K562 (cell line): ENCODE data around the gene GUK1. TPM values are rescaled to one million over a fixed set of nuclear protein-coding genes. Genes with fewer than 3 reads are reported as not detected.
A peak's percentile ranks its signal among the peaks of the same experiment; 100 is the strongest.

Experiments
- DDX20 ChIP-seq: fragments of 450-650 bp; IDR thresholded peaks from 2 replicates; pipeline ENCODE4 v1.6.1; 2016; ENCODE audit warnings: missing genetic modification characterization, low read depth, mild to moderate bottlenecking, missing compliant biosample characterization, moderate library complexity
- ETV1 ChIP-seq: fragments of 450-650 bp; conservative IDR thresholded peaks from 2 replicates; pipeline ENCODE4 v1.6.1; 2016; ENCODE audit warnings: missing genetic modification characterization, control low read depth, low read depth, missing compliant biosample characterization
- GTF2A2 ChIP-seq: IDR thresholded peaks from 2 replicates; pipeline ENCODE4 v1.6.1; 2016; ENCODE audit warnings: mild to moderate bottlenecking, missing genetic modification characterization, missing compliant biosample characterization
- HCFC1 ChIP-seq: IDR thresholded peaks from 2 replicates; pipeline ENCODE4 v1.6.1; 2012; ENCODE audit warnings: low read depth, low read length, improper control_type of control experiment
- HNRNPH1 ChIP-seq: fragments of 200-400 bp; formaldehyde crosslinking; optimal IDR thresholded peaks from 2 replicates; pipeline ENCODE3; 2017; ENCODE audit warnings: low read depth, mild to moderate bottlenecking, low read length, moderate library complexity
- KLF6 ChIP-seq: fragments of 250-450 bp; sonication (Bioruptor Pico); IDR thresholded peaks from 2 replicates; pipeline ENCODE4 v1.4.0; 2020; ENCODE audit warnings: mild to moderate bottlenecking, moderate library complexity, borderline replicate concordance
- MXI1 ChIP-seq: IDR thresholded peaks from 2 replicates; pipeline ENCODE4 v1.6.1; 2011; ENCODE audit warnings: low read depth, mild to moderate bottlenecking, improper control_type of control experiment, low read length
- NFE2L1 ChIP-seq: fragments of 450-650 bp; IDR thresholded peaks from 2 replicates; pipeline ENCODE4 v1.6.1; 2016; ENCODE audit warnings: missing genetic modification characterization, low read depth, mild to moderate bottlenecking, missing compliant biosample characterization, moderate library complexity, borderline replicate concordance
- NR2C1 ChIP-seq, 2 experiments: fragments of 450-650 bp; IDR thresholded peaks; 2 replicates each; pipeline ENCODE4 v1.6.1; 2017; ENCODE audit warnings: mild to moderate bottlenecking in 2 of 2, antibody characterized with exemption in 1 of 2, inconsistent platforms in 1 of 2, missing compliant biosample characterization in 1 of 2, missing genetic modification characterization in 1 of 2
- PTRF ChIP-seq: fragments of 450-650 bp; IDR thresholded peaks from 2 replicates; pipeline ENCODE4 v1.6.1; 2016; ENCODE audit warnings: mild to moderate bottlenecking, missing genetic modification characterization, missing compliant biosample characterization
- RUNX1 ChIP-seq: sonication (generic); IDR thresholded peaks from 2 replicates; pipeline ENCODE4 v1.6.1; 2016; ENCODE audit warnings: antibody characterized with exemption, low read depth
- YY1 ChIP-seq, 3 experiments: IDR thresholded peaks; 2 replicates each; pipeline ENCODE4 v1.6.1; 2011; ENCODE audit warnings: low read length in 2 of 3, mild to moderate bottlenecking in 2 of 3, moderate library complexity in 2 of 3, borderline replicate concordance in 1 of 3, control low read depth in 1 of 3, low read depth in 1 of 3; ENCODE audit not compliant: insufficient read depth in 3 of 3, insufficient replicate concordance in 2 of 3, control insufficient read depth in 1 of 3, insufficient read length in 1 of 3; ENCODE audit errors: extremely low read depth in 1 of 3
- ZNF311 ChIP-seq: fragments of 250-450 bp; sonication (Bioruptor Pico); IDR thresholded peaks from 2 replicates; pipeline ENCODE4 v1.4.0; 2020; ENCODE audit warnings: mild to moderate bottlenecking, moderate library complexity
- ZNF41 ChIP-seq: fragments of 250-450 bp; sonication (Bioruptor Pico); conservative IDR thresholded peaks from 2 replicates; pipeline ENCODE4 v1.4.0; 2020; ENCODE audit warnings: mild to moderate bottlenecking
- ZNF644 ChIP-seq: fragments of 200-800 bp; sonication (Bioruptor generic); IDR thresholded peaks from 2 replicates; pipeline ENCODE4 v1.6.1; 2016; ENCODE audit warnings: low read depth, missing genetic modification characterization, missing compliant biosample characterization
- ZNF766 ChIP-seq: fragments of 200-800 bp; sonication (Bioruptor generic); conservative IDR thresholded peaks from 2 replicates; pipeline ENCODE4 v1.6.1; 2016; ENCODE audit warnings: missing genetic modification characterization, missing compliant biosample characterization
- ZNF79 ChIP-seq: fragments of 250-450 bp; sonication (Bioruptor Pico); IDR thresholded peaks from 2 replicates; pipeline ENCODE4 v1.4.0; 2020; ENCODE audit warnings: low read depth, mild to moderate bottlenecking, moderate library complexity
- polyA plus RNA-seq, 8 experiments: library from polyadenylated mRNA; depleted of rRNA in 4 of 8; stranded (reverse) in 5 of 8; unstranded in 3 of 8; fragments of >200 nt; fragmentation: Nextera tagmentation in 2 of 8; fragmentation: Illumina TruSeq in 1 of 8; extraction: Ambion mirVana in 2 of 8; extraction: Trizol in 1 of 8; gene quantifications; 2 replicates each; pipeline versions ENCODE4 v1.2.1 to v1.2.3, GENCODE V29; 2011 to 2014; ENCODE audit warnings: inconsistent platforms in 1 of 8, missing spikeins in 1 of 8
- total RNA-seq, 7 experiments: library from RNA; depleted of rRNA in 6 of 7; stranded (reverse); fragments of >200 nt in 6 of 7; fragmentation: Illumina TruSeq in 2 of 7; extraction: Trizol in 2 of 7; gene quantifications; 2 replicates each; pipeline versions ENCODE4 v1.2.1 to v1.2.3, GENCODE V29; 2011 to 2021; ENCODE audit warnings: low replicate concordance in 1 of 7
- TF ChIP-seq, protein P1 (sequence below), 2 experiments: fragments of 250-450 bp in 1 of 2; fragments of 450-650 bp in 1 of 2; sonication (Bioruptor Pico) in 1 of 2; IDR thresholded peaks; 2 replicates each; pipeline versions ENCODE4 v1.6.1 to v1.8.0; 2016 to 2021; ENCODE audit warnings: mild to moderate bottlenecking in 2 of 2, moderate library complexity in 2 of 2, missing compliant biosample characterization in 1 of 2, missing genetic modification characterization in 1 of 2
- TF ChIP-seq, protein P2 (sequence below), 2 experiments: fragments of 200-800 bp in 1 of 2; sonication (Bioruptor generic) in 1 of 2; sonication (generic) in 1 of 2; formaldehyde crosslinking in 1 of 2; IDR thresholded peaks in 1 of 2; conservative IDR thresholded peaks in 1 of 2; 2 replicates each; pipeline versions ENCODE4 v1.5.0 to v1.6.1; 2016 to 2020; ENCODE audit warnings: missing compliant biosample characterization in 1 of 2, missing genetic modification characterization in 1 of 2, missing genetic modification reagents in 1 of 2
- TF ChIP-seq, protein P3 (sequence below): fragments of 450-650 bp; conservative IDR thresholded peaks from 2 replicates; pipeline ENCODE4 v1.6.1; 2016; ENCODE audit warnings: missing genetic modification characterization, low read depth, mild to moderate bottlenecking, missing compliant biosample characterization, moderate library complexity
- TF ChIP-seq, protein P4 (sequence below): fragments of 450-650 bp; conservative IDR thresholded peaks from 2 replicates; pipeline ENCODE4 v1.6.1; 2016; ENCODE audit warnings: missing genetic modification characterization, low read depth, mild to moderate bottlenecking, control low read depth, missing compliant biosample characterization

GUK1 gene
- total and polyA plus RNA-seq, 9 of the 15 experiments (the other 6 are each of a cell fraction or from before 2014, with no cell fraction given): 7.0 to 331 (median 132) TPM

DNA sequence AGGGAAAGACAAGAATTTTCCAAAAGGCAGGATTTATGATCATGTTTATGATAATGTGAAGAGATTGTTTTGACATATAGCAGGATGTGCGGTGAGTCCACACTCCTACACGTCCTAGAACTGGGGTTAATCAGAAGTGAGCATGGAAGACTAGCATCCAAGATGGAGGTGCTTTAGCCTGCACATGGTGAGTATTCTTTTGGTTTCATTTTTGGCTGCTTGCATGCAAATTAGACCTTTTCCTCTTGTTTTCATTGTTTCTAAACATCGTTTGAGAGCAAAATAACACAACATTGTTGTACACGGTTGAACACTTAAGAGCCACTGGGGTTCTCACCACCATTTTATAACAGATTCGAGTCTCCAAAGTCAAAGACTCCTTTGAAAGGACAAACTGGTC lies 14.9 kb upstream of the GUK1 start (continued):
- TF ChIP-seq YY1 (IDR thresholded peaks at IDR 0.05; ENCODE audit: borderline replicate concordance in 1 of 3, control insufficient read depth in 1 of 3, extremely low read depth in 1 of 3, insufficient read depth in 3 of 3, insufficient read length in 1 of 3, insufficient replicate concordance in 2 of 3, low read depth in 1 of 3, low read length in 2 of 3) (peak in 1 of 3 experiments; percentile 35), GTF2A2 (tag) (peak; percentile 63; the same call in 1 of the 2 replicates), ZNF79 (0 out of 2 replicates have a peak, but pooled peaks have one; percentile 50), HCFC1 (no peak), ZNF311 (CRISPR knock-in tag) (peak; percentile 45; the same call in 1 of the 2 replicates), NR2C1 (IDR thresholded peaks at IDR 0.05) (no peak), NR2C1 (tag; IDR thresholded peaks at IDR 0.05) (0 out of 2 replicates have a peak, but pooled peaks have one; percentile 54), ETV1 (tag) (peak; percentile 62; the same call in 1 of the 2 replicates), KLF6 (peak; percentile 68; the same call in 1 of the 2 replicates), ZNF41 (CRISPR knock-in tag) (no peak; the same call in 1 of the 2 replicates), MXI1 (no peak), NFE2L1 (peak; percentile 48; the same call in 1 of the 2 replicates), DDX20 (tag) (peak; percentile 42; the same call in 1 of the 2 replicates), RUNX1 (no peak), ZNF766 (CRISPR knock-in tag) (peak; percentile 66; the same call in 1 of the 2 replicates), PTRF (tag) (peak; percentile 90), HNRNPH1 (no peak), ZNF644 (peak; percentile 81; the same call in 1 of the 2 replicates)
- TF ChIP-seq, protein P1, sequence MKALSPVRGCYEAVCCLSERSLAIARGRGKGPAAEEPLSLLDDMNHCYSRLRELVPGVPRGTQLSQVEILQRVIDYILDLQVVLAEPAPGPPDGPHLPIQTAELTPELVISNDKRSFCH (CRISPR knock-in tag; IDR thresholded peaks at IDR 0.05): no peak
- TF ChIP-seq, protein P1 (tag; IDR thresholded peaks at IDR 0.05): peak; percentile 62; the same call in 1 of the 2 replicates
- TF ChIP-seq, protein P2, sequence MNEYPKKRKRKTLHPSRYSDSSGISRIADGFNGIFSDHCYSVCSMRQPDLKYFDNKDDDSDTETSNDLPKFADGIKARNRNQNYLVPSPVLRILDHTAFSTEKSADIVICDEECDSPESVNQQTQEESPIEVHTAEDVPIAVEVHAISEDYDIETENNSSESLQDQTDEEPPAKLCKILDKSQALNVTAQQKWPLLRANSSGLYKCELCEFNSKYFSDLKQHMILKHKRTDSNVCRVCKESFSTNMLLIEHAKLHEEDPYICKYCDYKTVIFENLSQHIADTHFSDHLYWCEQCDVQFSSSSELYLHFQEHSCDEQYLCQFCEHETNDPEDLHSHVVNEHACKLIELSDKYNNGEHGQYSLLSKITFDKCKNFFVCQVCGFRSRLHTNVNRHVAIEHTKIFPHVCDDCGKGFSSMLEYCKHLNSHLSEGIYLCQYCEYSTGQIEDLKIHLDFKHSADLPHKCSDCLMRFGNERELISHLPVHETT (CRISPR knock-in tag; conservative IDR thresholded peaks at IDR 0.05 in 1 of 2, IDR thresholded peaks at IDR 0.05 in 1 of 2): peak in 1 of 2 experiments; percentile 86; a peak in 2 of 4 replicates
- TF ChIP-seq, protein P3, sequence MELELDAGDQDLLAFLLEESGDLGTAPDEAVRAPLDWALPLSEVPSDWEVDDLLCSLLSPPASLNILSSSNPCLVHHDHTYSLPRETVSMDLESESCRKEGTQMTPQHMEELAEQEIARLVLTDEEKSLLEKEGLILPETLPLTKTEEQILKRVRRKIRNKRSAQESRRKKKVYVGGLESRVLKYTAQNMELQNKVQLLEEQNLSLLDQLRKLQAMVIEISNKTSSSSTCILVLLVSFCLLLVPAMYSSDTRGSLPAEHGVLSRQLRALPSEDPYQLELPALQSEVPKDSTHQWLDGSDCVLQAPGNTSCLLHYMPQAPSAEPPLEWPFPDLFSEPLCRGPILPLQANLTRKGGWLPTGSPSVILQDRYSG (tag): peak; percentile 91
- TF ChIP-seq, protein P4, sequence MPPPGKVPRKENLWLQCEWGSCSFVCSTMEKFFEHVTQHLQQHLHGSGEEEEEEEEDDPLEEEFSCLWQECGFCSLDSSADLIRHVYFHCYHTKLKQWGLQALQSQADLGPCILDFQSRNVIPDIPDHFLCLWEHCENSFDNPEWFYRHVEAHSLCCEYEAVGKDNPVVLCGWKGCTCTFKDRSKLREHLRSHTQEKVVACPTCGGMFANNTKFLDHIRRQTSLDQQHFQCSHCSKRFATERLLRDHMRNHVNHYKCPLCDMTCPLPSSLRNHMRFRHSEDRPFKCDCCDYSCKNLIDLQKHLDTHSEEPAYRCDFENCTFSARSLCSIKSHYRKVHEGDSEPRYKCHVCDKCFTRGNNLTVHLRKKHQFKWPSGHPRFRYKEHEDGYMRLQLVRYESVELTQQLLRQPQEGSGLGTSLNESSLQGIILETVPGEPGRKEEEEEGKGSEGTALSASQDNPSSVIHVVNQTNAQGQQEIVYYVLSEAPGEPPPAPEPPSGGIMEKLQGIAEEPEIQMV: 0 out of 2 replicates have a peak, but pooled peaks have one; percentile 43
